Mesendoderm (in vitro differentiated cells): ENCODE data around the gene GJD4.

Source experiments
- DNase-seq: peaks from one replicate; pipeline ENCODE4 v3.0.0; 2013
- H2AK5ac ChIP-seq: 2 replicates; pipeline ENCODE4 v1.6.1; 2013; ENCODE audit warnings: low read length, inconsistent platforms
- H2BK120ac ChIP-seq: 2 replicates; pipeline ENCODE4 v1.6.1; 2013; ENCODE audit warnings: low read depth, mild to moderate bottlenecking, low read length, moderate library complexity, mixed read lengths
- H2BK15ac ChIP-seq: replicated peaks from 2 replicates; pipeline ENCODE4 v1.6.1; 2013; ENCODE audit warnings: low read depth, mild to moderate bottlenecking, moderate library complexity
- H2BK5ac ChIP-seq: 2 replicates; pipeline ENCODE4 v1.6.1; 2013; ENCODE audit warnings: low read length, inconsistent platforms
- H3K18ac ChIP-seq: 2 replicates; pipeline ENCODE4 v1.6.1; 2013; ENCODE audit warnings: mild to moderate bottlenecking, low read length, mixed read lengths
- H3K23ac ChIP-seq: one replicate; pipeline ENCODE4 v1.6.1; 2013; ENCODE audit warnings: low read length
- H3K27ac ChIP-seq: 2 replicates; pipeline ENCODE4 v1.5.1; 2013; ENCODE audit warnings: low read depth, mild to moderate bottlenecking, inconsistent platforms, low read length, moderate library complexity
- H3K27me3 ChIP-seq: 2 replicates; pipeline ENCODE4 v1.6.1; 2013; ENCODE audit warnings: low read length, control low read depth, mild to moderate bottlenecking, inconsistent platforms; ENCODE audit not compliant: insufficient read depth, poor library complexity
- H3K36me3 ChIP-seq: 2 replicates; pipeline ENCODE4 v1.6.1; 2013; ENCODE audit warnings: low read length, inconsistent platforms; ENCODE audit not compliant: control insufficient read depth, insufficient read depth
- H3K4ac ChIP-seq: one replicate; pipeline ENCODE4 v1.6.1; 2013; ENCODE audit warnings: low read depth, mild to moderate bottlenecking, low read length, moderate library complexity
- H3K4me1 ChIP-seq: 2 replicates; pipeline ENCODE4 v1.6.1; 2013; ENCODE audit warnings: low read depth, low read length, inconsistent platforms; ENCODE audit not compliant: control insufficient read depth
- H3K4me2 ChIP-seq: 2 replicates; pipeline ENCODE4 v1.6.1; 2013; ENCODE audit warnings: low read length
- H3K4me3 ChIP-seq: 2 replicates; pipeline ENCODE4 v1.5.1; 2013; ENCODE audit warnings: mild to moderate bottlenecking, low read length
- H3K56ac ChIP-seq: one replicate; pipeline ENCODE4 v1.6.1; 2013; ENCODE audit warnings: low read length
- H3K79me1 ChIP-seq: 2 replicates; pipeline ENCODE4 v1.6.1; 2013; ENCODE audit warnings: low read length, inconsistent platforms
- H3K79me2 ChIP-seq: 2 replicates; pipeline ENCODE4 v1.6.1; 2013; ENCODE audit warnings: mild to moderate bottlenecking, low read length; ENCODE audit not compliant: control insufficient read depth, insufficient read depth
- H3K9ac ChIP-seq: 2 replicates; pipeline ENCODE4 v1.6.1; 2013; ENCODE audit warnings: low read length, inconsistent platforms
- H4K5ac ChIP-seq: one replicate; pipeline ENCODE4 v1.6.1; 2013; ENCODE audit warnings: low read length
- H4K8ac ChIP-seq: one replicate; pipeline ENCODE4 v1.6.1; 2013; ENCODE audit warnings: low read depth, mild to moderate bottlenecking, control low read depth, low read length, moderate library complexity
- WGBS: extraction: QIAGEN DNeasy Blood & Tissue Kit; methylation state at CpG from one replicate; pipeline ENCODE4 v1.1.7; 2013; ENCODE audit warnings: low lambda C conversion rate, missing lambda C conversion rate; ENCODE audit not compliant: insufficient coverage; ENCODE audit errors: extremely low coverage; 5-methylcytosine and 5-hydroxymethylcytosine counted together

The GJD4 gene

GRCh38 chr10:35639021-35639727 is 34.0 kb downstream of the GJD4 start:
- peak overlapping the region; percentile 72 for H3K9ac ChIP-seq
- peak overlapping the region; percentile 91 for H3K18ac ChIP-seq
- no peak overlapping the region for H4K5ac ChIP-seq
- no peak overlapping the region for H2BK5ac ChIP-seq
- no peaks in the 10 kb centered on the region for H3K36me3 ChIP-seq
- peak overlapping the region; percentile 77 for H3K4me2 ChIP-seq
- H2BK15ac ChIP-seq = no peak overlapping the region
- H3K79me1 ChIP-seq = no peaks in the 10 kb centered on the region
- no peak overlapping the region for H2BK120ac ChIP-seq
- H3K79me2 ChIP-seq = peaks cover 5% of the 10 kb centered on the region
- no peak overlapping the region for H2AK5ac ChIP-seq
- H3K4me1 ChIP-seq = peaks cover 2% of the 10 kb centered on the region
- peak overlapping the region; percentile 7 for H3K27ac ChIP-seq
- peak; percentile 90 for DNase-seq
- H4K8ac ChIP-seq = no peak overlapping the region
- H3K27me3 ChIP-seq = no peaks in the 10 kb centered on the region
- peak overlapping the region; percentile 77 for H3K56ac ChIP-seq
- peak overlapping the region; percentile 75 for H3K4ac ChIP-seq
- peak overlapping the region; percentile 99 for H3K23ac ChIP-seq
- no CpG with 5 or more reads among the region's 57 CpGs for WGBS
- peak overlapping the region; percentile 47 for H3K4me3 ChIP-seq

GRCh38 chr10:35639728-35640401 is 34.7 kb downstream of the GJD4 start:
- Histone ChIP-seq H2BK15ac (no peak overlapping the region), H3K9ac (peak overlapping the region; percentile 80), H3K27me3 (no peaks in the 10 kb centered on the region), H3K36me3 (no peaks in the 10 kb centered on the region), H2BK5ac (no peak overlapping the region), H3K4me3 (peak overlapping the region; percentile 69), H3K23ac (peak overlapping the region; percentile 99), H3K4me2 (peak overlapping the region; percentile 77), H3K79me2 (peaks cover 5% of the 10 kb centered on the region), H4K8ac (no peak overlapping the region), H3K27ac (peak overlapping the region; percentile 7), H3K4ac (peak overlapping the region; percentile 63), H3K4me1 (peaks cover 3% of the 10 kb centered on the region), H3K79me1 (no peaks in the 10 kb centered on the region), H3K56ac (peak overlapping the region; percentile 88), H4K5ac (no peak overlapping the region), H3K18ac (peak overlapping the region; percentile 8), H2BK120ac (no peak overlapping the region), H2AK5ac (no peak overlapping the region)
- WGBS = no CpG with 5 or more reads among the region's 83 CpGs
- peak; percentile 90 for DNase-seq

GRCh38 chr10:35640474-35640873 is 35.3 kb downstream of the GJD4 start:
- Histone ChIP-seq H3K79me2 (peaks cover 5% of the 10 kb centered on the region), H3K27me3 (no peaks in the 10 kb centered on the region), H3K9ac (peak overlapping the region; percentile 80), H2BK5ac (no peak overlapping the region), H3K27ac (no peak overlapping the region), H3K23ac (peak overlapping the region; percentile 52), H2BK120ac (no peak overlapping the region), H3K4ac (peak overlapping the region; percentile 82), H3K56ac (peak overlapping the region; percentile 88), H3K4me3 (peak overlapping the region; percentile 69), H3K4me2 (peak overlapping the region; percentile 62), H4K5ac (no peak overlapping the region), H2AK5ac (no peak overlapping the region), H3K18ac (peak overlapping the region; percentile 88), H3K79me1 (no peaks in the 10 kb centered on the region), H3K36me3 (no peaks in the 10 kb centered on the region), H3K4me1 (peaks cover 3% of the 10 kb centered on the region), H4K8ac (no peak overlapping the region), H2BK15ac (no peak overlapping the region)
- no CpG with 5 or more reads among the region's 53 CpGs for WGBS
- DNase-seq = peak; percentile 89

- no peak overlapping the region for H2BK15ac ChIP-seq
- peak overlapping the region; percentile 77 for H3K9ac ChIP-seq
- peak overlapping the region; percentile 88 for H3K18ac ChIP-seq
- no peaks in the 10 kb centered on the region for H3K36me3 ChIP-seq
- peak overlapping the region; percentile 51 for H3K4me2 ChIP-seq
- no peak overlapping the region for H2BK5ac ChIP-seq
- no peak overlapping the region for H2BK120ac ChIP-seq
- no peak overlapping the region for H2AK5ac ChIP-seq
- peak overlapping the region; percentile 15 for H3K23ac ChIP-seq
- peak overlapping the region; percentile 49 for H3K4me3 ChIP-seq
- H3K79me2 ChIP-seq = peaks cover 5% of the 10 kb centered on the region
- H3K4me1 ChIP-seq = peaks cover 3% of the 10 kb centered on the region
- peak; percentile 93 for DNase-seq
- H3K79me1 ChIP-seq = no peaks in the 10 kb centered on the region
- no peak overlapping the region for H4K5ac ChIP-seq
- H3K27ac ChIP-seq = peak overlapping the region; percentile 80
- peak overlapping the region; percentile 82 for H3K4ac ChIP-seq
- no CpG with 5 or more reads among the region's 72 CpGs for WGBS
- H3K56ac ChIP-seq = peak overlapping the region; percentile 86
- H4K8ac ChIP-seq = no peak overlapping the region
- no peaks in the 10 kb centered on the region for H3K27me3 ChIP-seq
Measured at GRCh38 chr10:35640951-35641675, 36.0 kb downstream of the GJD4 start.

- Histone ChIP-seq H3K27ac (peak overlapping the region; percentile 80), H3K23ac (no peak overlapping the region)
Measured at GRCh38 chr10:35641676-35642034, 36.5 kb downstream of the GJD4 start.

More at GRCh38 chr10:35641676-35642034, 36.5 kb downstream of the GJD4 start:
- Histone ChIP-seq H3K27me3 (no peaks in the 10 kb centered on the region), H3K79me2 (peaks cover 5% of the 10 kb centered on the region), H3K4me2 (peak overlapping the region; percentile 51), H3K4me1 (peaks cover 3% of the 10 kb centered on the region), H2BK15ac (no peak overlapping the region), H4K5ac (no peak overlapping the region), H3K9ac (peak overlapping the region; percentile 77), H2BK5ac (no peak overlapping the region), H2AK5ac (no peak overlapping the region), H3K4me3 (peak overlapping the region; percentile 49), H3K4ac (peak overlapping the region; percentile 82), H3K56ac (peak overlapping the region; percentile 86), H3K79me1 (no peaks in the 10 kb centered on the region), H3K36me3 (no peaks in the 10 kb centered on the region), H4K8ac (no peak overlapping the region), H3K18ac (peak overlapping the region; percentile 88), H2BK120ac (no peak overlapping the region)
- WGBS = no CpG with 5 or more reads among the region's 54 CpGs
- no peak for DNase-seq
